T-helper 1 cell treated with Interleukin-12 subunit alpha and Interleukin-12 subunit beta and Interleukin-4 antibody, amounts not matched to agents 30 μg/mL and 1 μg/mL, for 36 hours (primary cell): Measurements from ENCODE around the gene WDR82.

Source experiments
- H3K27ac Mint-ChIP-seq: one replicate; pipeline ENCODE4 v1.8.0; 2021; ENCODE audit warnings: mild to moderate bottlenecking, mixed read lengths
- H3K27me3 Mint-ChIP-seq: one replicate; pipeline ENCODE4 v1.8.0; 2021; ENCODE audit warnings: low read depth, mixed read lengths
- H3K36me3 Mint-ChIP-seq: one replicate; pipeline ENCODE4 v1.8.0; 2021; ENCODE audit warnings: low read depth, mixed read lengths
- H3K4me1 Mint-ChIP-seq: one replicate; pipeline ENCODE4 v1.8.0; 2021; ENCODE audit warnings: low read depth, mixed read lengths
- H3K4me3 Mint-ChIP-seq: one replicate; pipeline ENCODE4 v1.8.0; 2021; ENCODE audit warnings: mild to moderate bottlenecking, moderate library complexity, mixed read lengths
- H3K9me3 Mint-ChIP-seq: one replicate; pipeline ENCODE4 v1.8.0; 2021; ENCODE audit warnings: mixed read lengths

WDR82 gene

DNA sequence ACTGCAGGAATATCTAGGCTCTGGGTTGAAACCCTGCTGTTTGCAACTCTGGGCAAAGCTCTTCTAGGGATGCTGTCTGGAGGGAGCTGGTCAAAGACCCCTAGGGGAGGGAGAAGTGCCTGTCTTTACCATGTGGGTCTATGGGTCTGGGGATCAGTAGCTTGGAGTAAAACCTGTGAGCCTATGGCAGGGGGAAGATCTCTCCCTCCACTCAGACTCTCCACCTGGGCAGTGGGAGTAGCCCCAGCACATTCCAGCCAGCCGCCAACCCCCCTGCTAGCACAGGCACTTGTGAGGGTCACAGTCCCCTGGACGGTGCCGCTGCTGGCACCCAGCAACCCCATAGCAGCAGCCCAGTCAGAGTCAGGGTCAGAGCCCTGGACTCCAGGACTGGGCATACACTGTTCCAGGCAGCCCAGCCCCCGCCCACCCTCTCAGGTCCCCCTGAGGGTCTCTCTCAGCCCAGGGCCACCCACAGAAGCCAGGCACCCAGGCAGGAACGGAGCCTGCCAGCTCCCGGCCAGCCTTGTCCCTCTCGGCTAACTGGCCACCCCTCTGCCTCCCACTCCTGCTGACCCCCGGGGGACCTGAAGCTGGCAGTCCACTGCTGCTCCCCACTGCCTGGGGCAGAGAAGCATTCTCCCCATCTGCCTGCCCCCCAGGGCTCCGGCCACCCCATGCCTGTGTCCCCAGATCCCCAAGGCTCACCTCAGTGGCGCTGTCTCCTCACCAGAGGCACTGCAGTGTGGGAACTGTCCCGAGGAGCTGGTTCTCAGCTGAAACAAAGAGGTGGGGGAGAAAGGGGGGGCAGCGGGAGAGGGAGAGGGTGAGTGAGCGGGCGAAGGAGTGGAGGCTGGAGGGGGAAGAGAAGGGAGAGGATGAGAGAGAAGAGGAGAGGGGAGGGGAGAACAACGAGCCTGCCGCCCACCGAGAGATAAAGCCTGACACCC lies 20.0 kb upstream of the WDR82 start:
- Mint-ChIP-seq H3K4me1 (peaks cover 2% of the 10 kb centered on the region), H3K36me3 (peaks cover 3% of the 10 kb centered on the region), H3K4me3 (no peak overlapping the region), H3K27me3 (no peaks in the 10 kb centered on the region), H3K9me3 (no peaks in the 10 kb centered on the region), H3K27ac (no peak overlapping the region)

DNA sequence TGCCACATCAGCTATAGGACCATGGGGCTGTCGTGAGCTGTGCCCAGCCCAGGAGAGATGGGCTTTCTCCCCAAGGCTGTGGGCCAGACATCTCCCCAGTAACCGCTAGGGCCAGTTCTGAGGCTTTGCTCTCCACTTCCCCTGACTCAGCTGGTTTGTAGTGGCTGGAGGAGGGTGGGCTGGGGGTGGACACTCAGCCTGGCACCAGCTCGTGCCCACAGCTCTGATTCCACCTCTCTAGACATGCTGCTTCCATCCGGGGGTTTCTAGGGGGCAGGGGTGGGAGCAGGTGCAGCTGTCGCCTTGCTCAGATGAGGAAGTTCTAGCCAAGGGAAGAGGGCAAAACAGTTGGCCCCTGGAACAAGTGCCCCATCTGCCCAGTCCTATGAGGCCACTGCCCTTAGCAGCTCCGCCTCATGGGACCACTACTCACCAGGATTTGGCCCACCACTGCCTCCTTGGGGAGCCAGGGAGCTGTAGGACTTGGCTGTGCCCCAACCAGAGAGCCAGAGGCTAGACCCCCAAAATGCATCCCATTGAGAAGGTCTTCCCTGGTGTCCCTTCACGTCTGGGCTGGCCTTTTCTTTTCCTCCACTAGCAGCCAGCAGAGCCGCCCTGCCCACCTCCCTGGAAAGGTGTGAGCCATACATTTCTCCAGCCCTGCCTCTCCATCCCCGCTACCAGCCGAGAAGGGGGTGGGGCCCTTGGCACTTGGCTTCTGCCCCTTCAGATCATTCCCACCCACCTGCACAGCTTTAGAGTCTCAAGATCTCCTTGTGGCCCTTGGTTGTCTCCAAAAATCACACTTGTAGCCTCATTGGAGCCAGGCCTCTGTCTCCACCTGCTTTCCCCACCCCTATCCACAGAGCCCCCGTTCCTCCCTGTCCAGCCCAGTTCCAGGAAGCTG lies 19.0 kb upstream of the WDR82 start:
- Mint-ChIP-seq H3K36me3 (peaks cover 3% of the 10 kb centered on the region), H3K9me3 (no peaks in the 10 kb centered on the region), H3K27ac (no peak overlapping the region), H3K4me3 (no peak overlapping the region), H3K4me1 (peaks cover 2% of the 10 kb centered on the region), H3K27me3 (no peaks in the 10 kb centered on the region)

DNA sequence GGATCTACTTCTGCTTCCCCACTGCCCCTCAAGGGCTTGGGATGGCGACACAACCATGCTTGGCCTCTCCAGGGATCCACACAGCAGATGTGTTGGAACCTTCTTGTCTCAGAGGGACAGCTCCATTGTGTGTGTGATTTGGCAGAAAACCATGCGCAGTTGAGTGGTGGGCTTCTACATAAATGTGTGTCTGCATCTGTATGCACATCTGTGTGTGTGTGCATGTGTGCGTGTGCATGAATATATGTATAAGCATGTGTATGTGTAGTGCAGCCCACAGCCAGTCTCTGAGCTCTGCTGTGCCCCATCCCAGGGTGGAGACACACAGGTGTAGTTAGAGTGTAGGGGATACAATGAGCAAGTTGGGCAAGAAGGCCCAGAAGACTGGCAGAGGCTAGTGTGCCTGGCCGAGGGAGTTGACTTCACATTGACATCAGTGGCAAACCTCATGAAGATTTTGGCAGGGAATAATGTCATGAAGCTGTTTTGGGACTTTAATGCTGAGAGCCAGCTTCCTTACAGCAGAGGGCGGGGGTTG lies 17.3 kb upstream of the WDR82 start:
- H3K36me3 Mint-ChIP-seq, result peaks cover 14% of the 10 kb centered on the region
- H3K27ac Mint-ChIP-seq, result no peak overlapping the region
- H3K9me3 Mint-ChIP-seq, result no peaks in the 10 kb centered on the region

DNA sequence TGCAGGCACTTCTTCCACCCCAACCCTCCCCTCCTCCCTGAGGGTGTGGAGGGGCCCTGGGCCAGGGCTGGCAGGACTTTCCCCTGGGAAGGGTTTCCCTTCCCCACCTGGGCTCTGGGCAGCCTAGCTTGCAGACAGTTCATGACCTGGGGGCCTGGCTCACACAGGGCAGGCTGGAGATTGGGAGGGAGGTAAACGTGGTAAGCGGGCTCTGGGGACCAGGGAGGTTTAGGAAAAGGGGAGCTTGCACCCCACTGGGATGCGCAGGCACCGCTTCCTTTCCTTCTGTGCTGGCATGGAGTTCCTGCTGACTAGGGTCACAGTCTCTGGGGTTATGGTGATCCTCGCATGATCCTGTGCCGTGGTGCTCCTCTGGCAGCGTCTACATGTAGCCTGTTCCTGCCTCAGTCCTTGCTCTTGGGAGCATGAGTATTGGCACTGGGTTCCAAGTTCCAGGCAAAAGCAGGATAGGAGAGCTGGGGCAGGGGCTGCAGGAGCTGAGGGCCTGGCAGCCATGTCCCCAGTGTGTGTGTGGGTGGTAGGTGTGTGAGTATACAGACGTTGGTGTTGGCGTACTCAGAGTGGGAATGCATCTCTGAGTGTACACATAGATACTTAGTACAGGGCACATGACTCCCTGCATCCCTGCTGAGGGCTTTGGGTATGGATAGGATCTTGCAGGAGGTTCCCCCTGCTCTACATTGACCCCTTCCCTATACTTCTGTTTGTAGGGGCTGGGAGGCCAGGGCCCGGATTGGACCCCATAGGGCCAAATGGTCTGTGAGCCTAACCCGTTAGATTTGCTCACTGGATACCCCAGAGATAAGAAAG lies 16.1 kb upstream of the WDR82 start:
- no peaks in the 10 kb centered on the region for H3K9me3 Mint-ChIP-seq
- H3K27me3 Mint-ChIP-seq, result no peaks in the 10 kb centered on the region
- H3K4me3 Mint-ChIP-seq, result no peak overlapping the region
- peaks cover 7% of the 10 kb centered on the region for H3K4me1 Mint-ChIP-seq
- H3K36me3 Mint-ChIP-seq, result peaks cover 14% of the 10 kb centered on the region
- no peak overlapping the region for H3K27ac Mint-ChIP-seq

More for the DNA sequence above, 17.3 kb upstream of the WDR82 start:
- peaks cover 3% of the 10 kb centered on the region for H3K4me1 Mint-ChIP-seq
- no peaks in the 10 kb centered on the region for H3K27me3 Mint-ChIP-seq
- H3K4me3 Mint-ChIP-seq, result no peak overlapping the region

DNA sequence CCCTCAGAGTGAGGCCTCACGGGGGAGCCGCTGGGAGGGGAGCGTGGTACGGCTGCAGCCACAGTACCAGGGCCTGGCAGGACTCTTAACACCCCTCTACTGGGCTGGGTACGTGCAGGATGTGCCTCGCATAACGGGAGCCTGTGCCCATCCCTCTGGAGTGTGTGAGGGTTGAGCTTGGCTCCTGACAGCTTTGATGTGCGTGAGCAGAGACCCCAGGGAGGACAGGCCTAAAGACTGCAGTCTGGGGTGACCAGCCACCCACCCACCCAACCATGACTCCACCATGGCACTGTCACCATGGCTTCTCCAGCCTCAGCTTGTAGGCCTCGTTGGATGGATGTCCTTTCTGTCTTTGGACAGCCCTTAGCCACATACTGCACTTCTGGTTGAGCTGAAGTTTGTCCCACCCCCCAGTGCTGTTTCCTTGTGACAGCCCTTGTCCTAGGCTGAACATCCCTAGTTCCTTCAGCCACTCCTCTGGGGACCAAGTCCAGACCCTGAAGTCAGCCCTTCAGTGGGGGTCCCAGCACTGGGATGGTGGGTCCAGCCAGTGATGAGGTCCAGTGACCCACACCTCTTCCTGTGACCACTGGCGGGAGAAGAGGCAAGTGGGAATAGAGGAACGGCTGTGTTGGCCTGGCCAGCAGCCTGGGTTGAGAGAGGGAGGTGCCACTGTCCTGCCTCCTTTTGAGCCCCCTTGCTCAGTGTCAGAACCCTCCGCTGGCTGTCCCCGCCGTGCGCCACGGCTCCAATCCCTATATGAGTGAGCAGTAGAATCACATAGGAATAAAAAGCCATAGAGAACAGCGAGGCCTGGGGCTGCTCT lies 15.3 kb upstream of the WDR82 start:
- no peak overlapping the region for H3K27ac Mint-ChIP-seq
- peaks cover 15% of the 10 kb centered on the region for H3K4me1 Mint-ChIP-seq
- no peaks in the 10 kb centered on the region for H3K27me3 Mint-ChIP-seq
- H3K9me3 Mint-ChIP-seq, result no peaks in the 10 kb centered on the region
- peaks cover 14% of the 10 kb centered on the region for H3K36me3 Mint-ChIP-seq
- H3K4me3 Mint-ChIP-seq, result no peak overlapping the region

DNA sequence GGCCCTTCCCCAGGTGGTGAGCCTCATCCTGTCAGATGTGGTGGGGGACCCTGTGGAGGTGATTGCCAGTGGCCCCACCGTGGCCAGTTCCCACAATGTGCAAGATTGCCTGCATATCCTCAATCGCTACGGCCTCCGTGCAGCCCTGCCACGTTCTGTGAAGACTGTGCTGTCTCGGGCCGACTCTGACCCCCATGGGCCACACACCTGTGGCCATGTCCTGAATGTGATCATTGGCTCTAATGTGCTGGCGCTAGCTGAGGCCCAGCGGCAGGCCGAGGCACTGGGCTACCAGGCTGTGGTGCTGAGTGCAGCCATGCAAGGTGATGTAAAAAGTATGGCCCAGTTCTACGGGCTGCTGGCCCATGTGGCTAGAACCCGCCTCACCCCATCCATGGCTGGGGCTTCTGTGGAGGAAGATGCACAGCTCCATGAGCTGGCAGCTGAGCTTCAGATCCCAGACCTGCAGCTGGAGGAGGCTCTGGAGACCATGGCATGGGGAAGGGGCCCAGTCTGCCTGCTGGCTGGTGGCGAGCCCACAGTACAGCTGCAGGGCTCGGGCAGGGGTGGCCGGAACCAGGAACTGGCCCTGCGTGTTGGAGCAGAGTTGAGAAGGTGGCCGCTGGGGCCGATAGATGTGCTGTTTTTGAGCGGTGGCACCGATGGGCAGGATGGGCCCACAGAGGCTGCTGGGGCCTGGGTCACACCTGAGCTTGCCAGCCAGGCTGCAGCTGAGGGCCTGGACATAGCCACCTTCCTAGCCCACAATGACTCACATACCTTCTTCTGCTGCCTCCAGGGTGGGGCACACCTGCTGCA lies 14.0 kb upstream of the WDR82 start:
- peaks cover 16% of the 10 kb centered on the region for H3K4me1 Mint-ChIP-seq
- H3K4me3 Mint-ChIP-seq, result no peak overlapping the region
- no peaks in the 10 kb centered on the region for H3K27me3 Mint-ChIP-seq
- no peaks in the 10 kb centered on the region for H3K9me3 Mint-ChIP-seq
- no peak overlapping the region for H3K27ac Mint-ChIP-seq
- peaks cover 14% of the 10 kb centered on the region for H3K36me3 Mint-ChIP-seq

DNA sequence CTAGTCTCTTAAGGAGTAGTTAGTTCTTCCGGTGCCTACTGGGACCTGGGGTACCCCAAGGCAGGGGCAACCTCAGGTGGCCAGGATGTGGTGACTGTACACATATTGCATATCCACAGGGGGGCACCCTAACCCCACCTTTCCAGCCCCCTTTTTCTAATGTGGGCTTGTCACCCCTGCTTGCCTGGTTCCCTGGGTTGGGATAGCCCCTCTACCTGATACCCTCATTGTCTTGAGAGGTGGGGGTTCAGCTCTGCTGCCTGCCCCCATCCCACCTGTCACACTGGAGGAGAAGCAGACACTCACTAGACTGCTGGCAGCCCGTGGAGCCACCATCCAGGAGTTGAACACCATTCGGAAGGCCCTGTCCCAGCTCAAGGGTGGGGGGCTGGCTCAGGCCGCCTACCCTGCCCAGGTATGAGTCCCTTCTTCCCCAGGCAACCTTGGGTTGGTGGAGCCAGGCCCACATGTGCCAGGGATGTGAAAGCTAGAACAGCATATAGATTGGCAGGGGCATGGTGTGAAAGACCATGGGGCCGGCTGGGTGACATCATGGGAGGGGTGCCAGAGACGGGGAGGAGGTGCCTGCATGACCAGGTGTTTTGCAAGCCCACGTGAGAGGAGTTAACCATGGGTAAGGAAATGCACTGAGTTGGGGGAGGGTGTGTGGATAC lies 13.2 kb upstream of the WDR82 start:
- Mint-ChIP-seq H3K4me1 (peaks cover 20% of the 10 kb centered on the region), H3K27ac (no peak overlapping the region), H3K4me3 (no peak overlapping the region), H3K27me3 (no peaks in the 10 kb centered on the region), H3K36me3 (peaks cover 14% of the 10 kb centered on the region), H3K9me3 (no peaks in the 10 kb centered on the region)

DNA sequence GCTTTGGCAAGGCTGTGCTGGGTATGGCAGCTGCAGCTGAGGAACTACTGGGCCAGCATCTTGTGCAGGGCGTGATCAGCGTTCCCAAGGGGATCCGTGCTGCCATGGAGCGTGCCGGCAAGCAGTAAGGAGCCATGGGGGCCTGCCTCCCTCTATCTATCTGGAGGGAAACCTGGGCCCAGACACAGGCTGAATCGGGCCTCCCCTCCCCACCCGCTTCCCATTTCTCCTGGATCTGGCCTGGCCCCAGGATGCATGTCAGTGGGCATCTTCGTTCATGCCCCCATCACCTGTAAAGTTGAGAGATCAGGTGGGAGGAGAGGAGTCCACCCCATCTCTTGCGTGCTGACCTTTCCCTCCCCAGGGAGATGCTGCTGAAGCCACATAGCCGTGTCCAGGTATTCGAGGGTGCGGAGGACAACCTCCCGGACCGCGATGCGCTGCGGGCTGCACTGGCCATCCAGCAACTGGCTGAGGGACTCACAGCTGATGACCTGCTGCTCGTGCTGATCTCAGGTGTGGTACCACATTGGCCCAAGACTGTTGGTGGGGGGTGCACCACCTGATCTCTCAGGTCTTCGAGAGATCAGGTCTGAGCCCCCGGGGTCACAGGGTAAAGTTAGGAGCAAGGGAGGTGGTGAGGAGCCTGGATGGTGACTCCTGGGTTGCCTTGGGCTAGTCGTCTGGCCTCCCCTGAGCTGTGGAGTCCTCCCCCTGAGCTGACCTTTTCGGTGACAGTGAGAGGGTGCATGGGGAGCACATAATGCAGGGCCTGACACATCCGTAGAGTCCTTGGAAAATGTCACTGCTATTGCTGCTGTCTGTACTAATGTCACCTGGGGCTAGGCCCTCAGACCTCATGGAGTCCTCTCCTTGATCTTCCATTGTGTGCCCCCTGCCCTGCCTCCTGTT lies 12.4 kb upstream of the WDR82 start:
- H3K36me3 Mint-ChIP-seq, result peaks cover 13% of the 10 kb centered on the region

DNA sequence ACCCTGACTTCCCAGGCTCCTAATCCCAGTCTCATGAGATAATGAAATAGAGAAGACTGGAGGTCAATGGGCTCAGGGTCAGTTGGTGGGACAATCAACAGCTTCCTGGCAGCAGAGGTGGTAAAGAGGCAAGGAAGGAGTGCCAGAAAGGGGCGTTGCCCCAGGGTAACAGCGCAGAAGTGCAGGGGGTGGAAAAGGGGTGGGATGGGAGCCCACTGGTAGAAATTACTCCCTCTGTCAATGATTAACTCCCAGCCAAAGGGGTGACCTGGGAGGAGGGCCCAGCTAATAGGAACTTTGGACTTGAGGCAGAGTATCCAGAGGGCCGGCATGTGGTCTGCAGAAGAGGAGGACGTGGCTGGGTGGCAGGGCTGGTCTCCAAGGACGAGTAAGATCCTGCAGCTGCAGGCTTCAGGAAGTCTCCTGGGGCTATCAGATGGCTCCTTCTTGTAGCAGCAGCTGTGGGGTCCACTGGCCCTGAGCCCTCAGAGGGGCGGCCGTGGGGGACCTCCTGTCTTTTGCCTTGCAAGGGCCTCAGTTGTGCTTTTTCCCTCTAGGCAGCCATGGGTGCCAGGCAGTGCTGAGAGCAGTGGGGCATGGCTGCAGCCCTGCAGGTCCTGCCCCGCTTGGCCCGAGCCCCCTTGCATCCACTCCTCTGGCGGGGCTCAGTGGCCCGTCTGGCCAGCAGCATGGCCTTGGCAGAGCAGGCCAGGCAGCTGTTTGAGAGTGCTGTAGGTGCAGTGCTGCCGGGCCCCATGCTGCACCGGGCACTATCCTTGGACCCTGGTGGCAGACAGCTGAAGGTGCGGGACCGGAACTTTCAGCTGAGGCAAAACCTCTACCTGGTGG lies 11.5 kb upstream of the WDR82 start:
- Mint-ChIP-seq H3K4me3 (no peak overlapping the region), H3K27me3 (no peaks in the 10 kb centered on the region), H3K27ac (no peak overlapping the region), H3K4me1 (peaks cover 21% of the 10 kb centered on the region), H3K9me3 (no peaks in the 10 kb centered on the region), H3K36me3 (peaks cover 13% of the 10 kb centered on the region)

More for the DNA sequence above, 12.4 kb upstream of the WDR82 start:
- Mint-ChIP-seq H3K4me1 (peaks cover 20% of the 10 kb centered on the region), H3K4me3 (no peak overlapping the region), H3K27me3 (no peaks in the 10 kb centered on the region), H3K27ac (no peak overlapping the region), H3K9me3 (no peaks in the 10 kb centered on the region)

DNA sequence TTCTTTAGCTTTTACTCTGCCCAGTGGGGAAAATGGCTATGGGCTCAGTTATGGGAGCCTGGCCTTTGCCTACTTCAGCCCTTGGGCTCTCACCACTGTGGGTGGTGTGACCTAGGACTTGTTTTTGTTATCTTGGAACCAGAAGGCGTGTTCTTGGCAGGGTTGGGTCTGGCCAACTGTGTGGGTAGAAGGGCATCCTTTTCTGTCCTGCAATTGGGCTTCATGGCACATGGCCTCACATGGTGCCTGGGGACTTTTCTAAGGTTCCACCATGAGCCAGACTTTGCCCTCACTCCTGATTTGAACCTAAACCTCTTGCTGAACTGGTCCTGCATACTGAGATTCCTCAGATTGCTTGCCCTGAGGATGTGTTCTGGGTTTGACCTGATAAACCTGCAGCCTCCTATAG lies 10.9 kb upstream of the WDR82 start:
- peaks cover 24% of the 10 kb centered on the region for H3K4me1 Mint-ChIP-seq
- no peaks in the 10 kb centered on the region for H3K27me3 Mint-ChIP-seq
- H3K27ac Mint-ChIP-seq, result peak overlapping the region; percentile 55
- H3K9me3 Mint-ChIP-seq, result no peaks in the 10 kb centered on the region
- peak overlapping the region; percentile 85 for H3K4me3 Mint-ChIP-seq
- peaks cover 13% of the 10 kb centered on the region for H3K36me3 Mint-ChIP-seq

DNA sequence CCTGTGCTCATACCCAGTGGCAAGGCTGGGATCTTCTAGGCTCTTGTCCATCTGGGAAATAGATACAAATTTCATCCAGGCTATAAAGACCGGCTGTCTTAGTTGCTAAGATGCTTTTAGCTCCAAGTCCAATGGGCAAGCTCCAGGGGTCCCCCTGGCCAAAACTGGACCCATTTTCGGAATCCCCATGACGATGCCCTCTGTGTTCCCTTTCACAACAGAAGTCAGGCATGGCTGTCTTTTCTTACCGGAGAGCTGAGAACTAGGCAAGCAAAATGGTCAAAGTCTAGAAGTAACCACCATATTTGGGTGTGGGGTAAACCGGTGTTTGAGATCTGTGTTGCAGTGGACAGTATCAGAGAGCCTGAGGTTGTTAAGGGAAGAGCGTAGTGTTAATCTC lies 10.2 kb upstream of the WDR82 start:
- Mint-ChIP-seq H3K4me1 (peaks cover 28% of the 10 kb centered on the region), H3K27ac (peak overlapping the region; percentile 81), H3K36me3 (peaks cover 13% of the 10 kb centered on the region), H3K27me3 (no peaks in the 10 kb centered on the region), H3K4me3 (peak overlapping the region; percentile 85), H3K9me3 (no peaks in the 10 kb centered on the region)
